DMS53 (cell line): Measurements from ENCODE around the gene GRHL3.

Experiments used
- DNase-seq: peaks from one replicate; lab custom pipeline; 2025; lab: John Stamatoyannopoulos, UW

GRHL3 gene

DNA sequence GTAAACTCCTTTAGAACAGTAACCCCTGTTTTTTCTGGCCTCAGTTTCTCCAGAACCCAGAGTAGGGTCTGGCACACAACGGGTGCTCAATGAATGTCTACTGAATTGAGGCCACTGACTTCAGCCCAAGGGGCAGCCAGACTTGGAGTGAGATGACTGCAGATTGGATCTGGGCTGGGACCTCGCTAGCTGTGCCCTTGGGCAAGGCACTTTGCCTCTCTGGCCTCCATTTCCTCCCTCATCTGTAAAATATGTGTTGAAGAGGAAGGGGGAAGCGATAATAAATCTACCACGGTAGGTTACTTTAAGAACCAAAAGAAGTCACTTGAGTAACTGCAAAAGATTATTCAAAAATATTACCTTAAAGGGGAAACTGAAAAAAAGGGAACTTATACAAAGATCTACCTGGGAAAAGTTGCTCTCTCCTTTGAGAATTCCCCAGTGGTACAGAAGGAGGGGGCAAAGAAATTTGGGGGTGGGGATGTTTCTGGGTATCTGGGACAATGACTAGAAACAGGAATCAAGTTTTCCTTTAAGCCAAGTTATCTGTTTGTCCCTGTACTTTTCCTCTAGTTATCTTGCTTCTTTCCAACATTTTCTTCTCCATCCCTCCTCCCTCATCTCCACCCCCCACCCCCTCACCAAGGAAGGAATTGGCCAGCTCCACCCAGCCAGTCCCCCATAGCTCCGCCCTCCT is 394 bp upstream of the GRHL3 start:
- DNase-seq, result no peak

DNA sequence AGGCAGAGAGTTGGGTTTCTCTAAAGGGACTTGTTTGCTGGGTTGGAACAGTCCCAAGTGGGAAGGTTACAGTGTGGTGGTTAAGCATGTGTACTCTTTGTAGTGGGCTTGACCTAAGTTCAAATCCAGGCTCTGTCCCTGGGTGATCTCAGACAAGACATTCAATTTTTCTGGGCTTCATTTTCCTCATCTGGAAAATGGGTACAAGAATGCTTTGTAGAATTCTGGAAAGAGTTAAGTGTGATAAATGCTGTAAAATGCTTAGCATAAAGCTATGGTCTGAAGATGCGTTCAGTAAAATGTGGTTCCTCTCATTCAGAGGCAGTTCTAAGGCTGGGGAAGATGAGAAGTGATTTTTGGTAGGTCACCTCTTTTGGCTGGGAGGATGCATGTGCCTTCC is 805 bp downstream of the GRHL3 start:
- DNase-seq, result peak; percentile 55

DNA sequence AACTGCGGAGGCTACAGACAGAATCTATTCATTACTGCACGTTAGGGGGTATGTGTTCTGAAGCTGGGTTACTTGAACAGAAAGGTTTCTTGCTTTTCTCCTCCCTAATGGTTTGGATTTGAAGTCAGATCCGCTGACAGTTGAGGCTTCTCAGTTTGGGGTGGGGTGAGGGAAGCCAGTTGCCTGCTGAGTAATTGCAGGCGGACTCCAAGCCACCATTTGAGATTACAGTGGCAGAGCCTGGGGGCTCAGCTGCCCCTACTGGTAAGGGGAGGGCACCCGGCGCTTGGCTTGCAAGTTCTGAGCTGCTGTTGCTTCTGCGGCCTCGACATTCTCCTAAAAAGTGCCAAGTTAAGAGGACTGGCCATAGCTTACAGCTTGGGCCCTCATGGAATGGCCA is 2.0 kb downstream of the GRHL3 start:
- DNase-seq, result no peak

DNA sequence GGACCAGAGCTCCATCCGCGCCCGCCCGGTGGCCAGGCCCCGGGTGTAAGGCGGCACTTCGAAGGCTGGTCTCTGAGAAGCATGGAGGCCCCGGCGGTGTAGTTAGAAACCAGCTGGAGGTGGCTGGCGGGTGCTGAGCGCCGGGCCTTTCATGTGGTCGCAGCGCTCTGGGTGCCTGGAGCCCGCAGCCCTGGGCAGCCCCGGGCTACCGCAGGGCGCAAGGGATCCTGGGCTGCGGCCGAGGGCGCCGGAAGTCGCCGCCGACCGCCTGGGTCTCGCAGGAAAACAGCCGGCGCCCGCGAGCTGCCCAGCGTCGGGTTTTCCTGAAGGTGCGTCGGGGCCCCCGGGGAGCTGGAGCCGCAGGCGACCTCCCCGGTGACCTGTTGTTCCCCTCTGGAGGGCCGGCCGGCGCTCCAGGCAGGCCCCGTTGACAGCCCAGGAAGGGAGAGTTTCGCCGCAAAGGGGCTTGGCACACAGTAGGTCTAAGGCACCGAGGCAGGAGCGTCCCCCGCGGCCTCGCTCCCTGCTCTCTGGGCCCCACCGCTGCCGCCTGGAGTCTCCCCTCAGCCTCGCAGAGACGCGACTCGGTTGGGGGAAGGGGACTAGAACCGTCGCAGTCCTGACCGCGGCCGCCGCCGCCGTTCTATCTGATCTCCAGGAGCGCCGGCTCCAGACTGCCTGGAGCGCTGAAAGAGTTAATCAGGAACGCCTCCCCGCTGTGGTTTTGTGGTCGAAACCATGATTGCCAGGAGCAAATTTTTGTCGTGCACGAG is 2.7 kb downstream of the GRHL3 start:
- peak; percentile 83 for DNase-seq

DNA sequence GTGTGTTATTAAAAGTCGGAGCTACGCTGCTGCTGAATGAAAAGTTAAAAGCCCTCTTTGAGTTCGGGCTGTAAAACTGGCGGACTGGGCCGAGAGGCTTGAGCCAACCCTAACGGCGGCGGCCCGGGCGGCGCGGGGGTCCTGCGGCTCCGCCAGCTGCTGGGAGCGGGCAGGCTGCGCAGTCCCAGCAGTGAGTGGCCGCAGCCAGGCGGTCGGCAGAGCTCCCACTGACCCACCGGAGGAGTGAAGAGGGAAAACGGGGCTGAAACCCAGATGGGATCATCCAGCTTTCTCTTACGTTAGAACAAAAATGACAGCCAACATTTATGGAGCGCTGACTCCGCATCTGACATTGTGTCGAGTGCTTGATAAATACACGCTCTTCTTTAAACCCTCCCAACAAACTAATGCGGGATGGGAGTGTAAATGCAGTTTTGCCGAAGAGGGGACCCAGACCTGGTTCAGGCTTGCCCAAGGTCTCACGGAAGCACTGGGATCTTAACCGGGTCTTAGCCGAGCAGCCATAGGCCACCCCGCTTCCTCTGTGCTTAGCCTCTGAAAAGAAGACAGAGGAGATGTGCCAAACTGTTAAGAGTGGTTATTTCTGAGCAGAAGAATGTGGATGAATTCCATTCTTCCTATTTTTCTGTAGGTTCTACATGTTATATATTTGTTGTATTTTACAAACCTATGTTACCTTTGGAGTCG is 3.5 kb downstream of the GRHL3 start:
- DNase-seq, result no peak

DNA sequence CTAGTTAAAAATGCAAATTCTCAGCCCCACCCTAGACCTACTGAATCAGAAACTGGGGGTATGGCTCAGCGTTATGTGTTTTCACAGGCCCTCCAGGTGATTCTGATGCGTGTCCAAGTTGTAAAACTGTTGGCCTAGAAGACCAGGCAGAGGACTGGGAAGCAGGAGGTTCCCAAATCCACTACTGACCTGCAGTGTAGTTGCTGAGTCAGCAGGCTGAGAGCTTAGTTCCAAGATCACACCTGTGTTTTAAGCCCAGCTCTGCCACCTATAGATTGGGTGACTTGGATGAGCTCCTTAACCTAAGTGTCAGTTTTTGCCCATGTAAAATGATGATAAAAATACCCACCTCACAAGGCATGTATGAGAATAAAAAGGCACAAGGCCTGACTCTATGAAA is 4.1 kb downstream of the GRHL3 start:
- DNase-seq, result peak; percentile 27

DNA sequence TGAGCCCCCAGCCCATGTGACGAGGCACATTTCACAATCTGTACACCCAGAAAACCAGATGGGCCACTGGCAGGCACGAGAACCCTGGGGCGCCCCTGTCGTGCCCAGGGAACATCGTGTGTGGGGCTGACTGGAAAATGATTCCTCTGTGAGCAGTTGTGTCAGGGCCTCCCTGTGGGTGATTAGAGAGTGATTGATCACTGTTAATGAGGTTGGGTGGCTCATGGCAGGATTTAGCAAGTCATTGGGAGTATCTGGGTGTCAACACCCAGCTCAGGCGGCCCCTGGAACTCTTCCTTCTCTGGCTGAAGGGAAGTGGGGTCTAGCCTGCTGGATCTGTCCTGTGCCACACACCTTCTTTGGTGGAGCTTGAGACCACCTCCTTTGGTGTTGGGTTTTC is 5.7 kb downstream of the GRHL3 start:
- DNase-seq, result no peak

DNA sequence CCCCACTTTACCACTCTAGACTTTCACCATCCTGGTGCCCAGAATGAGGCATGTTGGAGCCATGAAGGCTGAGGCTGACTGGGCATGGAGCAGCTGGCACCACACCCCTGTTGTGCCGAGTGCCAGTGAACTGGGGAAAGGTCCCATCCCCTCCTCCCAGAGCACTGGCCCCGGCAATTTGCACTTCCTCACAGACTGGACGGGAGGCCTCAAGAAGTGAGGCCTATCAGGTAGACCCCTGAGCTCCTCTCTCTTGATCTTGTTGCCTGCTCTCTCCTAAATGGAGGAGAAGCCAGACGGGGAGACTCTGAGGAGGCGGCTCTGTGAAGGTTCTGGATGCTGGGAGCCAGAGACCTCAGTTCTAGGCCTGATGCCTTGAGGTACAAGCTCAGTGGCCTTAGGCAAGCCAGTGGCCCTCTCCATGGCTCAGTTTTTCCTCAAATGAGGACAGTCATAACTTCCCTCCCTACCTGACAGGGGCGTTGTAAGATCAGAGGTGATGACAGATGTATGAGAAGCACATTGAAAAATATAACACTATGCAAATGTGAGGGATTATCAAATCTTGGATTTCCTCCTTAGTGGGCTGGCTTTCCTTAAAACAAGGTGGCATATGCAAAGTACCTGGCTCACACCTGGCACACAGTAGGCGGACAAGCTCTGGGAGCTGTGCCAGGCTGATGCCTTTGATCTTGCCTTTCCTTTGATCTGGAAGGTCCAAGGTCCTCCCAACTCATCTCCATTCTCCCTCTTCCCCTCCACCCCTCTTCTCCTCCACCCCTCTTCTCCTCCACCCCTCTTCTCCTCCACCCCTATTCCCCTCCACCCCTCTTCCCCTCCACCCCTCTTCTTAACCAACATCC is 6.7 kb downstream of the GRHL3 start:
- DNase-seq, result no peak

DNA sequence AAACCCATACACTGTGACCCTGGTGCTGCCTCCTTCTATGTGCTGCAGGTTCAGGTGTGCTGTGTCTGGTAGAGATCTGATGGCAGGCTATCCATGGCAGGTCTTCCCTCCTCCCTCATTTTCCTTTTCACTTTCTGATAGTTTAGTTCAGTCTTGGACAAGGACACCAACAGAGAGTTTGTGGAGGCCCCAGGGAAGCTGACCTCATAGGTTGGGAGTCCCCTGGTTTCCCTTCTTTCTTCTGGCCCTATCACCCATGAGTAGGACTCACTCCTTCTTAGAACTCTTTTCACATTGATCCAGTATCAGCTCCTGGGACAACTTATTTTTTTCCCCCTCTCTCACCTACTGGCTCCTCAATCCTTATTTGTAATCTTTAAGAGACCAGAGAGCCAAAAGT is 8.3 kb downstream of the GRHL3 start:
- no peak for DNase-seq

DNA sequence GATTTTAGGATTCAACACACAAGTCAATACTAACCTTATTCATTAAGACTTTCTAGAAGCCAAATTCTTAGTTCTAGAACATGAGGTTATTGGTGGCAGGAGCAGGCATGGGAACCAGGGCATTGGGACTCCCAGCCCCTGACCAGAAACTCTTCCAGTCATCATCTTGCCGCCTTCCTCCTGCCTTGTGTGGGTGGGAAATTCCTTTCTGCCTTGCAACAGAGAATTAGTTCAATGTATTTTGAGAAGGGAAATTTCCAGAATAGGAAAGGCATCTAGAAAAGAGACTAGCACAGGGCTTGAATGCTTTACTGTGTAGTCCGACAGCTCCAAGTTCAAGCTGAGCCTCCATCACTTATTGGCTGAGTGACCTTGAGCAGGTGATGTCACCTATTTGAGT is 8.7 kb downstream of the GRHL3 start:
- DNase-seq, result no peak

DNA sequence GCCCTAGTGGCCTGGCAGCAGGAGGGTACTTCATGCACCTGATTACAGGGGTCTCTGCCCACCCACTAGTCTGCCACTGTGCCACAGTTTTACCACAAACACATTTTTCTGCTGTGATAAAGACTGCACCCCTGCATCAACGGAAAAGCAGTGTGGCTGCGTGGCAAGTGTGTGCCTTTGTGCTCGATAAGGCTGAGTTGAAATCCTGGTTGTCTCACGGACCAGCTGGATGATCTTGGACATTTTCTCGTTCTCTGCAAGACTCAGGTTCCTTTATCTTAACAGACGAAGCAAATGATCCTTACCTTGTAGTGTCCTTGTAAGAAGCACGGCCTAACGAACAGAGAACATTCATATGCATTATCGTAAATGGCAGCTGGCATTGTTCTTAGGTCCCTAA is 10.2 kb downstream of the GRHL3 start:
- no peak for DNase-seq

DNA sequence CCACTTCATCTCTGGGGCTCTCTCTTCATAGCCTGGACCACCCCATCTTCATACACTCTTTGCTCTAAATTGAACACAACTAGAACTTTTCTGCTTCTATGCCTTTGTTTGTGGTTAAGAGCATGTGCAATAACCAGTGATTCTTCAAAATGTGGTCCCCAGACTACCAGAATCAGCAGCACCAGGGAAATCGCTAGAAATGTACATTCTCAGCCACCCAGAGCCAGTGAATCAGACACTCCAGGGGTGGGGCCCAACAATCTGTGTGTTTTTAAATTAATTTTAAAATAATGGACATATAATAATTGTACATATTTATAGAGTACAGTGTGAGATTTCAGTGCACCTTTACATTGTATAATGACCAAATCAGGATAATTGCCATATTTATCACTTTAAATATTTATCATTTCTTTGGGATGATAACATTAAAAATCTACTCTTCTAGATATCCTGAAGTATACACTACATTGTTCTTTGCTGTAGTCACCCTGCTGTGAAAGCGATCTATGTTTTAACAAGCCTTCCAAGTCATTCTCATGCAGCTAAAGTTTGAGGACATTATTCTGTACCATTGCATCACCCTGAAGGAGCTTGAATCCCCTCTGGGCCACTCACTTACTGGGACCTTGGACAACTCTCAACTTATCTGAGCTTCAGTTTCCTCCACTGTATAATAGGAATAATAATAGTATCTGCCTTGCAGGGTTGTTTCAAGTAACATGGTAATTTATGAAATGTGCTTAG is 10.8 kb downstream of the GRHL3 start:
- no peak for DNase-seq

DNA sequence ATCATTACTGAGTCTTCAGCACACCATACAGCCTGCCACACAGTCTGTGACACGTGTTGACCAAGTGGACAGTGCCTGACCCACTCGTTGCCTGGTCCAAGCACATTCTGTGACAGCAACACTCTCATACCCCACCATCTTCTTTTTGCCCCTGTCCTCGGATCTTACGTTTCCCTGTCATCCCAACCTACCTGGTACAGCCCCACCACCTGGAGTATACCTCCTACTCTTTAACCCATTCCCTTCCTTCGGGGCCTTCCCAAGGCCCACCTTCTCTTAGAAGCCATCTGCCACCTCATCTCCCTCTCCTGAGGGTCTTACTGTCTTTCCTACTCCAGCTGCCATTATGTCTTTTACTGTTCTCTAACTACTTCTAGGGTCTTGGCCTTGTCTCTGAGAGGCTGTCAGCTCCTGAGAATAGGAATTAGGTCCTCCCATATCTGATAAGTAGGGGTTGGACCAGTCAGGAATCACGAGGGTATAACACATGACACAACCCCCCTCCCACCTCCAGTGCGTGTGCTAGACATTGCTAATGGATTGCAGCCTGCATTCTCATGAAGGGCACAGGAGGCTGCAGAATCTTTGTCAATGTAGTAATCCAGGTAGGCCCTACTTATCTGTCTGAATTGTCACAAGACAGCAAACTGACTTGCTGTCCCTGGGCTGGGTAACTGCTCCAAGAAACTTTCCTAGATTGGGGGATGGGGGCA is 13.0 kb downstream of the GRHL3 start:
- no peak for DNase-seq

DNA sequence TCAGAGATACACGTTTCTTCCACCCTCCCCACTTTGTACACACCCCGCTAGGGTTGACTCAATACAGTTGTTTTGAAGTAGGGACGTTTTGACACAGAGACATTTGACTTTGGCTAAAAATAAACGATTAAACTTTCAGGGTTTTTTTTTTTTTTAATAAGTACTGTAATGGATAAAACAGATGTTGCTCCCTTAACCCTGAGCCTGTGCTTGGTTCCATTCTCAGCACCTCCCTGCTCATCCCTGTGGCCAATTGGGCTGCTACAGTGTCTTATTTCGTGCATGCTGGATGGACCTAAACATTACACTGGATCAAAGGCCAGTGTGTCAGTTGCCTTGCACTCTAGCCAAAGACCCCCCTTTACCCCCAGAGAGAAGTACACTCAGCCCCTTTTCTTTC is 16.9 kb downstream of the GRHL3 start:
- no peak for DNase-seq

DNA sequence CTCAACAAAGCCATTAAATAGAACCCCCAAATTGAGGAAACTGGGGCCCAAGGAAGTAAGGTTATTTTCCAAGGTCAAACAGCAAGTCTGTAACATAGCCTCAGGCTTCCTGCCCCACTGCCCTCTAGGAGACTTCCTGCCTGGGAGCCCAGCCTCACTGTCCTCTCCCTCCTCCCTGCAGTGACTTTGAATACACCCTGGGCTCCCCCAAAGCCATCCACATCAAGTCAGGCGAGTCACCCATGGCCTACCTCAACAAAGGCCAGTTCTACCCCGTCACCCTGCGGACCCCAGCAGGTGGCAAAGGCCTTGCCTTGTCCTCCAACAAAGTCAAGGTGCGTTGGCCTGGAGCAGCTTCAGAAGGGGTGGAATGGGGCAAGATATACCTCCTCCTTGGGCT is 18.3 kb downstream of the GRHL3 start:
- no peak for DNase-seq

DNA sequence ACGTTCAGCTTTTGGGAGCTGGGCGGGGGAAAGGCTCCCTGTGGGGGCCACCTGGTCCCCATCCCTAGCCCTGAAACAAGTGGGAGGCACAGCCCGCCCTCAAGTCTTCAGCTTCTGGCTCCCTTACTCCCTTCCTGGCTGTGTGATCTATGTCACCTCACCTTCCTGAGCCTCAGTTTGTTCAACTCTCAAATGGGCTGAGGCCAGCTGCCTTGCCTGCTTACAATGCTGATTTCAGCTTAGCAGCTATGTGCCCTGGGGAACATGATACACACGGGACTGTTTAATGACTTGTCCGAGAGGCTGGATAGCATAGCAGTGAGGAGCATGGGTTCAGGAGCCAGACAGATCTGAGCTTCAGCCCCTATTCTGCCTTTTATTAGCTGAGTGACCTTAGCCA is 19.3 kb downstream of the GRHL3 start:
- DNase-seq, result no peak

DNA sequence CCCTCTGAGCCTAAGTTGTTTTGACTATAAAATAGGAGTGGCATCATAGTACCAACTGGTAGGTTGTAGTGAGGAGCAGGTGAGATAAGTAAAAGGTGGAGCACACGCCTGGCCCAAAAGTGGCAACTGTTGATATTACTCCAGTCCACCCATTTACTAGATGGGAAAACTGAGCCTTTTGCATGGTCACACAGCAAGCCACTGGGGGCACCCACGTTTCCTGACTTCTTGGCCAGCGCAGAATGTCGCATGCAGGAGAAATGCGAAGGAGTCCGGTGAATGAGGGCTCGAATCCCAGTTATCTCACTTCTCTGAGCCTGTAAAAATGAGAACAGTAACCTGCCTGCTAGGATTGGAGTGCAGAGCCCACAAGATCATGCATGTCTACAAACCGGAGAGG is 20.8 kb downstream of the GRHL3 start:
- DNase-seq, result no peak

DNA sequence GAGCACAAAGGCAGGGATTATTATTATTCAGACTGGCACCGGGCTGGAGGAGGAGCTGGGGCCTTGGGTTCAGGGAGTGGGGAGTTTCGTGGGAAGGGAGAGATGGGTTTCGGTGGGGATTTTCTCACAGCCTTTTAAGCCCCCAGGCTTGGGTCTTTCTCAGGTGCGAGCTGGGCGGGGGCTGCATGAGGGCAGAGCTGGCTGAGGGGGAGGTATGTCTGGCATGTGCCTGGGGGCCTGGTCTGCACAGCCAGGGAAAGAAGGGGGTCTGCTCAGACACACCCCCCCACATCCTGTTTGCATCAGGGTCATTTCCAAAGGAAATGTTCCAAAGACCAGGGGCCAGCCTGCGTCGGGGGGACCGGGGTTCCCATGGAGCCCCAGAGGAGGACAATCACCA is 21.6 kb downstream of the GRHL3 start:
- no peak for DNase-seq

DNA sequence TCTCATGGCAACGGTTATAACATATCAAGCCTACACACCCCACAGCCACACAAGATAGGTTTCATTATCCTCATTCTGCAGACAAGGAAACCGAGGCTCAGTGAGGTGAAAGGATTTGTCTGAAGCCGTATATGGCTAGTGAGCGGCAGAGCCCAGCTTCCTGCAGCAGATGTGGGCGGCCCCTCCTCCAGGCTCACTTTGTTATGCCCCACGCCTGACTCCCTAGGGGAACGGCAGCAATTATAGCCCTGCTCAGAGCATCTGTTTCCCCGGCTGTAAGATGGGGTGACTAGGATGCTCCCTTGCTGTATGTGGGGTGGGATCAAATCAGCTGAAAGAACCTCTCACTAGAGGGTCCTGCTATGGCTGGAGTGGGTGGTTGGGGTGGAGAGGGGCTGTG is 22.1 kb downstream of the GRHL3 start:
- no peak for DNase-seq

DNA sequence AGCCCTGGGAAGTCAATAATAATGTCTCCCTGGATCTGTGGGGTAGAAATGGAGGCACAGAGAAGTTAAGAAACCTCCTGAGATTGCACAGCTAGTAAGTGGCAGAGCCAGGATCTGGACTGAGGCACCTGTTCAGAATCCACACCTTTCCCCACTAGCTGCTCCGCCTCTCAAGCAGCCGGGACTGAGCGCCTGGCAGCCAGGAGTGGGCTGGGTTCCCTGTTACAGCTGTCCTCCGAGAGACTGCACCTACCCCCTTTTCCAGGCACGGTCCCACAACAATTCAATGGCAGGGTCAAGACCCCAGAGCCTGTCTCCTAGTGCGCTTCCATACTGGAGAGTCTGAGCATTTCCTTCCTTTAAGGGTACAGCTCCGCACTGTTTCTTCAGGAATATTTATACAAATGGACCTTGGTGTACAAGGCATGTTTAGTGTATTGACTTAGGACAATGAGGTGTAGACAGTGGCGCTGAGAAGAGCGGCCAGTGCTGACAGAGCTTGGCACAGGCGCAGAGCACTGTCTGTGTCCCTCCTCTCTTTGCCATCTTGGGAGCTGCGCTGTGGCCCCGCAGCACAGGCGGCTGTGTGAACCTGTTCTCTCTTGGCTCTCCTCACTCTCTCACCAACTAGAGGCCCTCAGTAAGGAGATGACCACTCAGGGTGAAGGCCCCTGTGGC is 24.4 kb downstream of the GRHL3 start:
- no peak for DNase-seq
